ENCODE results near the gene OXSR1.

Gene OXSR1

GRCh38 chr3:38121832-38122461, 43.4 kb upstream of the OXSR1 start:
- no peak overlapping the region for H3K27ac ChIP-seq
- H3K36me3 ChIP-seq (replicated peaks): peaks cover 32% of the 10 kb centered on the region
- no peak for TF ChIP-seq CTCF (IDR thresholded peaks at IDR 0.05; ENCODE audit: low read depth, low read length, missing control alignments)
- no peaks in the 10 kb centered on the region for H3K27me3 ChIP-seq (replicated peaks)
- H3K4me3 ChIP-seq (ENCODE audit: low read depth, low read length): no peak overlapping the region
- no peak for DNase-seq
- in situ Hi-C loops (cut with HindIII; ENCODE audit: low pct_ligation_motif_present, low sequenced_read_pairs): no loop called here

GRCh38 chr3:38122712-38123290, 42.5 kb upstream of the OXSR1 start:
- H3K36me3 ChIP-seq (replicated peaks): peaks cover 38% of the 10 kb centered on the region
- in situ Hi-C loops (cut with HindIII; ENCODE audit: low pct_ligation_motif_present, low sequenced_read_pairs): no loop called here
- H3K4me3 ChIP-seq (ENCODE audit: low read depth, low read length): no peak overlapping the region
- DNase-seq: no peak
- no peak for TF ChIP-seq CTCF (IDR thresholded peaks at IDR 0.05; ENCODE audit: low read depth, low read length, missing control alignments)
- no peak overlapping the region for H3K27ac ChIP-seq
- no peaks in the 10 kb centered on the region for H3K27me3 ChIP-seq (replicated peaks)

GRCh38 chr3:38124324-38125122, 40.8 kb upstream of the OXSR1 start:
- in situ Hi-C loops (cut with HindIII; ENCODE audit: low pct_ligation_motif_present, low sequenced_read_pairs): no loop called here

GRCh38 chr3:38125305-38126120, 39.8 kb upstream of the OXSR1 start:
- Histone ChIP-seq H3K27me3 (replicated peaks) (no peaks in the 10 kb centered on the region), H3K36me3 (replicated peaks) (peaks cover 58% of the 10 kb centered on the region), H3K27ac (no peak overlapping the region), H3K4me3 (ENCODE audit: low read depth, low read length) (no peak overlapping the region)
- in situ Hi-C loops (cut with HindIII; ENCODE audit: low pct_ligation_motif_present, low sequenced_read_pairs): no loop called here
- DNase-seq: no peak
- TF ChIP-seq CTCF (IDR thresholded peaks at IDR 0.05; ENCODE audit: low read depth, low read length, missing control alignments): no peak

More at GRCh38 chr3:38124324-38125122, 40.8 kb upstream of the OXSR1 start:
- H3K36me3 ChIP-seq (replicated peaks): peaks cover 52% of the 10 kb centered on the region
- no peak for TF ChIP-seq CTCF (IDR thresholded peaks at IDR 0.05; ENCODE audit: low read depth, low read length, missing control alignments)
- H3K27me3 ChIP-seq (replicated peaks): no peaks in the 10 kb centered on the region
- no peak overlapping the region for H3K27ac ChIP-seq
- no peak overlapping the region for H3K4me3 ChIP-seq (ENCODE audit: low read depth, low read length)
- DNase-seq: no peak

- H3K27me3 ChIP-seq (replicated peaks): no peaks in the 10 kb centered on the region
- DNase-seq: no peak
- H3K27ac ChIP-seq: no peak overlapping the region
- TF ChIP-seq CTCF (IDR thresholded peaks at IDR 0.05; ENCODE audit: low read depth, low read length, missing control alignments): no peak
- in situ Hi-C loops (cut with HindIII; ENCODE audit: low pct_ligation_motif_present, low sequenced_read_pairs): no loop called here
- peaks cover 64% of the 10 kb centered on the region for H3K36me3 ChIP-seq (replicated peaks)
- H3K4me3 ChIP-seq (ENCODE audit: low read depth, low read length): no peak overlapping the region
These were observed 39.0 kb upstream of the OXSR1 start for GRCh38 chr3:38126121-38126892.
